ENCODE data around the gene ZFYVE1.

DNA sequence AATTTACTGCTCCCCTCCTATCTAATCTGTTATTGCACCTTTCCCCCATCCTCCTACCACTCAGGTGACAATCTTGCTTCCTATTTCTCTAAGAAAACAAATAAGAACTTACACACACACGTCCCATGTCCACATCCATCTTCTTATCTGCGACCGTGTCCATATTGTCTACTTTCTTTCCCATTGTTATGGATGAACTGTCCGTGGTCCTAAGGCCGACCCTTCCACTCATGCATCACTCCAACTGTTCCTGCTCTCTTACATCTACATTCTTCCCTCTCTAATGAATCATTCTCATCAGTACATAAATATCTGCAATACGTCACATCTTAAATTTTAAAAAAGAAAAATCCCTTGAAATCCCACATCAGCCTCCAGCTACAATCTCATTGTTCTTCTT, 30.0 kb downstream of the ZFYVE1 start:
- TF ChIP-seq, protein P1, sequence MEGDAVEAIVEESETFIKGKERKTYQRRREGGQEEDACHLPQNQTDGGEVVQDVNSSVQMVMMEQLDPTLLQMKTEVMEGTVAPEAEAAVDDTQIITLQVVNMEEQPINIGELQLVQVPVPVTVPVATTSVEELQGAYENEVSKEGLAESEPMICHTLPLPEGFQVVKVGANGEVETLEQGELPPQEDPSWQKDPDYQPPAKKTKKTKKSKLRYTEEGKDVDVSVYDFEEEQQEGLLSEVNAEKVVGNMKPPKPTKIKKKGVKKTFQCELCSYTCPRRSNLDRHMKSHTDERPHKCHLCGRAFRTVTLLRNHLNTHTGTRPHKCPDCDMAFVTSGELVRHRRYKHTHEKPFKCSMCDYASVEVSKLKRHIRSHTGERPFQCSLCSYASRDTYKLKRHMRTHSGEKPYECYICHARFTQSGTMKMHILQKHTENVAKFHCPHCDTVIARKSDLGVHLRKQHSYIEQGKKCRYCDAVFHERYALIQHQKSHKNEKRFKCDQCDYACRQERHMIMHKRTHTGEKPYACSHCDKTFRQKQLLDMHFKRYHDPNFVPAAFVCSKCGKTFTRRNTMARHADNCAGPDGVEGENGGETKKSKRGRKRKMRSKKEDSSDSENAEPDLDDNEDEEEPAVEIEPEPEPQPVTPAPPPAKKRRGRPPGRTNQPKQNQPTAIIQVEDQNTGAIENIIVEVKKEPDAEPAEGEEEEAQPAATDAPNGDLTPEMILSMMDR (IDR thresholded peaks at IDR 0.05) = no peak
- TF ChIP-seq POLR2AphosphoS5 (IDR thresholded peaks at IDR 0.05) (no peak), POLR2A (IDR thresholded peaks at IDR 0.05) (no peak)

Data from prostate gland (tissue), 2 donors.